Right ventricle myocardium superior (tissue), 1 donor: ENCODE data around the gene DNAH14. TPM values are rescaled to one million over a fixed set of nuclear protein-coding genes. Genes with fewer than 3 reads are reported as not detected.

Experiments used
- ATAC-seq: fragments of 200-7000 bp; cut with Tn5 transposase; one replicate; pipeline ENCODE4 v1.9.1; 2020; ENCODE audit warnings: mild to moderate bottlenecking; ENCODE audit not compliant: poor library complexity
- DNase-seq: peaks from one replicate; pipeline ENCODE4 v3.0.0-alpha.2; 2020
- intact Hi-C: fragments of 100-400 bp; cut with DNase I; formaldehyde crosslinking; loops from one replicate; pipeline ENCODE4 v1.11.2; 2022
- total RNA-seq: library from RNA; stranded (reverse); fragmentation: NEBNext Ultra II Directional; extraction: Animal tissue kit (Norgen Biotek cat#: 25700); gene quantifications from one replicate; pipeline ENCODE4 v1.2.1, GENCODE V29; 2021
- donor health status: DM: no; HTN: yes; CAD: no; lungs with severe emphysema.

The DNAH14 gene
- total RNA-seq, 1 donor from 2014 or later: 5.6 TPM

DNA sequence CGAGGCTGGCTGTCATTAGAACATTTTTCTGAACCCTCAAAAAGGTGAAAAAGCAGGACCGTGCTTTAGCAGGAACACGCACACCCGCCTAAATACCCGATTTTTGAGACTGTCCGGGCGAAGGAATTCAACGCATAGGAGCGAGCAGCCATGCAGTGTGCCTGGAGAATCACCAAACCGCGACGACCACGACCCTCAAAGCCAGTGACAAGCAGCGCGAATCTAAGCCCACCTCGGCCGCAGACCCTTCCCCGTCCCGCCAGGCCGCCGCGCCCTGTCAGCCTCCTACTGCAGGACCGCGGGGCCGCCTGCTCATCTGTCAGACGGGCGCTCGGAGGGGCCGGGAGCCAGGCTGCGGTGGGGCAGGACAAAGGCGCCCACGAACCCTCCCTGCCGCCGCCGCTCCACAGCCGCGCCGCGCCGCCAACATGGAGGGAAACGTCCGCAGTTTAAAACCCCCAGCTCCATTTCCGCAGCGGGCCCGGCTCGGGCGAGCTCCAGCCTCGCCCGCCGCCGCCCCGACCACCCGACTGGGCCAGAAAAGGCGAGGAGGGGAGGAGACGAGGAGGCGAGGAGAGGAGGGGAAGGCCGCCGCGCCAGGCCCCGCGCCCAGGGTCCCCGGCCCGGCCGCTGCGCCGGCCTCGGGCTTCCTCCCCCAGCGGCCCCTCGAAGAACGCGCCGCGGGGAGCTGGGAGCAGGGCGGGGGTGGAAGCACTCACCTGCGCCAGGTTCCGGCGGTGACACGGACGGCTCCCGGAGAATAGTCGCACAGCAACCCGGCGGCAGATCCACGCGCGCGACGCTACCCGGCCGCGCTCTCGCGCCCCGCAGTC lies 498.0 kb downstream of the DNAH14 start, which contains the start of gene LBR:
TSS of gene LBR (minus strand) at position 804 of the 833 bp plus-strand sequence. CDS start 3,963 bp downstream, outside the sequence.
- intact Hi-C loops: no loop called here
- DNase-seq: peak; percentile 70
- ATAC-seq: peak; percentile 42

DNA sequence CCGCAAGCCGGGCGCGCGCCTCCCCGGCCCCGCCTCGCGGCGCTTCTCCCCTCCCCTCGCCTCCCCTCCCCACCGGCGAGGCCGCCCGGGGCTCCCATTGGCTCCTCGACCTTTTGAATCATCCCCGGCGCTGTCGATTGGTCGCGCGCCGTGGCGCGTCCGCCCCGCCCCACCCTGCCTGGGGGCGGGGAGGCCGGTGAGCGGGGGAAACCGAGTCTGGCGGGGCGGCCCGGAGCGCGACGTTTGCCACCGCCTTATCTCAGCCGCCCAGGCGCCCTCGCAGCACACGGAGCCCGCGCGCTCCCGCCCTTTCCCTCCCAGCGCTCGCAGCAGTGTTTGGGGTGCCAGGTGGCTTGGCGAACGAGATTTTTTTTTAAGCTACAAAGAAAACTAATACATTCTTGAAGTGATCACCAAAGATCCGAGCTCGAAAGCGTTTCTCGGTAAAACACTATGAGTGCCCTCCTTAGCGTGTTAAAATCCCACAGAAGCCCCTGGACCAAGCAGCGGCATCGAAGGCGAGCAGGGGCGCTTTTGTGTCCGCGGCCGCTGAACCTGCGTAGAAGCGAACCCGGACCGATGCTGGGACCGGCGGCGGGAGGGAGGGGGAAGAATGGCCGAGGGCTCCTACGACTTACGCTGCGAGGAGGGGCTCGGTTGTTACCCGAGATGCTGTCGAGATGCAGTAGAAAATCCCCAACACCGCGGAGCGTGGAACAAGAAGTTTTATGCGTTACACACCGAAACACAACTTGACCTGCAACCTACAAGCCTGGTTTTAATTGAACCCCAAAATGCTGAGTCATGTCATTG lies 498.8 kb downstream of the DNAH14 start:
- ATAC-seq (peak; percentile 96), DNase-seq (peak; percentile 94)
- intact Hi-C loops: no loop called here

DNA sequence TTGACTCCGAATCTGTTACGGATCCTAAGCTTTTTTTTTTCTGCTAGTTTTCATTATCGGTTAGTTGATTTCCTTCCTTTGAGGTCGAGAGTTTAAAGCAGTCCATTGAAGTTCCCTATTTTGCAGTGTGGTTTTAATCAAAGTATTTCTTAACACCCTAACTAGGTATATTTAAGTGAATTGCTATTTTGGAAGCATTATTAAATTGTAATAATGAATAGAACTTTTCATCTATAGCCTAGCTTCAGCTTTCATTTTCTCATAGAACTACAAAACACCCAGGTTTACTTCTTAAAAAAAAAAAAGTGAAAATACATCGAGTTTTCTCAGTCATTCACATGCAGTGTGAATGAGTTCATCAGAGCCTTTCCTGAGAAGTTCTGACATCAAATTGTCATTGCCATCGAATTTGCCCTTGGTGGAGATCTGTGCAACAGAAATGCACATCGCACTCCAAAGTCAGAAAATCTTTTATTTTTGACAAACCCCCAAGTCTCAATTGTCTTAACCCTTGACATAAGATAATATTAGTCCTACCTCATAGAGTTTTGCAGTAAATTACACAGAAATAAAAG lies 499.5 kb downstream of the DNAH14 start:
- intact Hi-C loops: no loop called here
- DNase-seq (no peak), ATAC-seq (no peak)

DNA sequence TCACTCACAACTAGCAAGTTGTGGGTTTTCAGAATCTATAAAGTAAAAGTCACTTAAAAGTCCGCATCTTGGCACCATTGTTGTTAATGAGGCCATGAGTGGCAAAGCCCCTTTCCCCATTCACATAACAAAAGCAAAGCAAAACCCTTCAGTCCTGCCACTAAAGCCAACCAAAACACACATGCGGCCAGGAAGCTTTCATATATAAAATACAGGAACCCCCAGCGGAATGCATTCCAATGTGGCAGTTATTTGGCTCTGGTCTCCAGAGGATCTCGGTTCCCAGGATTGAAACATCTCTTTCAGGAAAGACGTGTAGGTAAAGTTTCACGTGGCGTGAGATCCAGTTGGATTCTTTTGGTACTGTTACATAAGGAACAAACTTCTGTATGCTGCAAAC lies 500.8 kb downstream of the DNAH14 start:
- no peak for DNase-seq
- intact Hi-C loops: no loop called here
- no peak for ATAC-seq

DNA sequence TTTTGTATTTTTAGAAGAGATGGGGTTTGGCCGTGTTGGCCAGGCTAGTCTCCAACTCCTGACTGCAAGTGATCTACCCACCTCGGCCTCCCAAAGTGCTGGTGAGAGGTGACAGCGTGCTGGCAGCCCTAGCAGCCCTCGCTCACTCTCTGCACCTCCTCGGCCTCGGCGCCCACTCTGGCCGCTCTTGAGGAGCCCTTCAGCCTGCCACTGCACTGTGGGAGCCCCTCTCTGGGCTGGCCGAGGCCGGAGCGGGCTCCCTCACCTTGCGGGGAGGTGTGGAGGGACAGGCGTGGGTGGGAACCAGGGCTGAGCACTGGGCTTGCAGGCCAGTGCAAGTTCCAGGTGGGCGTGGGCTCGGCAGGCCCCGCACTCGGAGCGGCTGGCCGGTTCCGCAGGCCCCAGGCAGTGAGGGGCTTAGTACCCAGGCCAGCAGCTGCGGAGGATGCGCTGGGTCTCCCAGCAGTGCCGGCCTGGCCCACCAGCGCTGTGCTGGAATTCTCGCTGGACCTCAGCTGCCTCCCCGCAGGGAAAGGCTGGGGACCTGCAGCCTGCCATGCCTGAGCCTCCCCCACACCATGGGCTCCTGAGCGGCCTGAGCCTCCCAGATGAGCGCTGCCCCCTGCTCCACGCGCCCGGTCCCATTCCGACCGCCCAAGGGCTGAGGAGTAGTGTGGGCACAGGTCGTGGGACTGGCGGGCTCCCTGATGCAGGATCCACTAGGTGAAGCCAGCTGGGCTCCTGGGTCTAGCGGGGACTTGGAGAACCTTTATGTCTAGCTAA lies 501.8 kb downstream of the DNAH14 start:
- DNase-seq: no peak
- no peak for ATAC-seq
- intact Hi-C loops: no loop called here

DNA sequence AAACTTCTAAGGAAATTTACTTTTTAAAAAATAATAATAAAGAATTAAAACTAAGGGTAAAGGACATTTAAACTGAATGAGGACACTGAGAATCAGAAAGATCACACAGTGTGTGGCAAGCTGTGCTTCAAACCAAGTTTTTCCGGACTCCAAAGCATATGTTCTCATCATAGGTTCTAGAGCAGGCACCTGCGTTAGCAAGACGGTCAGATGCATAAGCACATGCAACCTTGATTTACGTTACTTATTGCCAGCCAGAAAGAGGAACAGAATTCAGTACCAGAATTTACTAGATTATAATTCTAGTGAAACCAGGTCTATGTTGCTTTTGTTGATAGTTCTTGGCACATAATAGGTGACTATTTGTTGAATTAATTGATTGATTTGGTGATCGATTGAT lies 504.6 kb downstream of the DNAH14 start:
- ATAC-seq (no peak), DNase-seq (no peak)
- intact Hi-C loops: no loop called here

DNA sequence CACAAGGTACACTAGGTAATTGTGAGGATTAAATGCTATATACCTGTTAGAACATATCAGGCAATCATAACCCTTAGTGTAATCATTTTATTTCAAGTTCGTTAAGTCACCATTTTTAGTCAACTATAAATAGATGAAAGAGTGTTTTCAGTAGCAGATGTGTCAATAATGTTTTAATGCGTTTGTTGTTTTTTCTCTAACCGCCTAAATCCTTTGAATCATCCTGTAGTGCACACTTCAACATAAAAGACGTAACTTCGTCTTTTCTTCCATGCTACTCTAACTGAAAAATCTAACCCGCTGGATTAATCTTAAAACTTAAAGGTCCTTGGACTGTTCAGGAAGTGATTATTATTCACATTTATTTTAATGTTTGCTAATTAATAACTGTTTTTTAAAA lies 505.6 kb downstream of the DNAH14 start:
- DNase-seq: no peak
- intact Hi-C loops: no loop called here
- no peak for ATAC-seq

DNA sequence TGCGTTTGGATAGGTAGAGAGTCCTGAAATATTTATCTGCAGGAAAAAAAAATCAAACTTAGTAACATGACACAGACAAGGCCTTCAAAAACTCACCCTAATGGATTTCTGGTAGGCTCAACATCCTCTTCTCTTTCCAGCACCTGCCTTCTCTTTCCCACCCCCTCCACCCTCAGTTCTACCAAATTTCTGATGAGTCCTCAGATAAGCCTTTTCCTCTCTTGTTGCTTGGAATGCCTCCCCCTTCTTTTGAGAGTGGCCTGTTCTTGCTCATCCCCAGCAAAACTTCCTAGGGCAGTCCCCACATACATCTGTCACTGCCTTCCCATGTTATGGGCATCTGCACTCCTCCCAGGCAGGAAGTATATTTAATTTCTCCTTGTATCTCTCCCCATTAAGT lies 506.0 kb downstream of the DNAH14 start:
- intact Hi-C loops: no loop called here
- DNase-seq: no peak
- no peak for ATAC-seq

DNA sequence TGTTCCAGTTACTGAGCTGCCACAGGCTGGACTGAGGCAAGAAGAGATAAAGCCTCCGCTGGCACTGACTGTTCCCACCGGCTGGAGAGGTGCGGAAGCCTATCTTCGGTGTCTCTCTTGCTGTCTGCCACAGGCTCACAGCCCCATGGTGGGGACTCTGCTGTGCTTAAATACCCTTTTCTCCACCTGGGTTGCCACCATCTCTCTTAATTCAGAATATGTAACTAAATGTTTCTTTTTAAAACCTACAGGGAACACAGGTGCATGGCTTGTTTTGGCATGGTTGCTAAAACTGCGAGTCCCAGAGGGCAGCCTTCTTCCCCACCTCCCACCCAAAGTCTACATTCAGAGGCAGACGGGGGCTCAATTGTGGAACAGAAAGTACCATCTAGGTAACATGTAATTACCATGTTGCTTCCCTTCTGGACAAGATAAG lies 506.5 kb downstream of the DNAH14 start:
- ATAC-seq (peak; percentile 80), DNase-seq (no peak)
- intact Hi-C loops: no loop called here

DNA sequence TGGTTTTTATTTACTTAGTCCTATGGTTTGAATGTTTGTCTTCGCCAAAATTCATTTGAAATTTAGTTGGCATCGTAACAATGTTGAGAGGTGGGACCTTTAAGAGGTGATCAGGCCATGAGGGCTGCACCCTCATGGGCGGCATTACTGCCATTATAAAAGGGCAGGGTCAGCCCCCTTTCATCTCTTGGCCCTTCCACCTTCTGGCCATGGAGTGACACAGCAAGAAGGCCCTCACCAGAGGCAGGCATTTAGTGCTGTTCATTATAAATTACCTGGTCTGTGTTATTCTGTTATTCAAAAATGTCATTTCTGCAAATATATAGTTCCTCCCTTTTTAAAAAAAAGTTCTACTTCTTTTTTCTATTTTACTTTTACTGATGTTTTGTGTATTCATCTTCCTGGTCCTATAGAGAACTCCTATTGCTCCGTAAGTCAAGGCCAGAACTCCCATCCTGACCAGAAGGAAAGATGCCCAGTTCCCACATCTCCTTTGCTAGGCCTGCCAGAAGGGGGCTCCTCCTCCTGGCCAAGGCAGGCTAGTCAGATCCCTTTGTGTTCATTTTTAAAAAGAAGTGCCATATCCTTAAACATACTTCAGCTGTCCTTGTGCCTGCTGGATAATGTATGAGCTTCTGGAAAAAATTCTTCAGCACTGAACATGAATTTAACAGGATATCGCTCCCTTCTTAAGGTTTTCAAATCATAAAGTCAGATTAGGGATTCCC lies 508.4 kb downstream of the DNAH14 start:
- intact Hi-C loops: no loop called here
- ATAC-seq (no peak), DNase-seq (no peak)

DNA sequence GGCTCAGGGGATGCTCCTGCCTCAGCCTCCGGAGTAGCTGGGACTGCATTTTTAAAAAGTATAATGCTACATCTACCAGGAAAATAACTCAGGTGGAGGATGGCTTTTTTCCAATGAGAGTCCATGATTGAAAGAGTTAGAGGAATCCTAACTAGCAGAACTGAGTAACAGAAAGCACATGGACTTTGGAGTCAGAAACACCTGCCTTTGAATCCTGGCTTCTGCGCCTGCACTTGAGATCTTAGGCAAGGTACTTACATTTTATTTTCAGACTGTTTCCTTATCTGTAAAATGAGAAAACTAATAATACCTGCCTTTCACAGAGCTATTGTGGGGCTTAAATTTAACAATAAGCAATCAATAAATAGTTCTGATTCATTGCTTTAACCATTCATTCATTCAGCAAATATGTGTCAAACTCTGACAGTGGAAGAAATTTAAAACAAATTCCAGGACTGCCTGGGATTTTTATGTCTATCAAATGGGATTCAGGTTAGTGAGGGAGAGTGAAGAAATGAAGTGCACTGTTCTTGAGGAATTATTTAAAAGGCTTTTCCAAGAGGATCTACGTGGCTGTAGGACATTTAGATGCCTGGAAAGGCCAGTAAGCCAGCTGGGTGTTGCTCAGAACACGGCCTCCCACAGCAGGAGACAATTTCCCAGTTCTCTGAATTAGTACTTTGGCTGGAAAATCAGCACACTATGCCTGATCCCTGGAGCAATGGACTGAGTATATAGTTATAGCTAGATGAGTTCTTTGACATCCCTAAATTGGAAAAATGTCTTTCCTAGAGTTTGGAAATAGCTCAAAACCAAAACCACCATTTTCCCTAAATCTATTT lies 511.1 kb downstream of the DNAH14 start:
- intact Hi-C loops: no loop called here

DNA sequence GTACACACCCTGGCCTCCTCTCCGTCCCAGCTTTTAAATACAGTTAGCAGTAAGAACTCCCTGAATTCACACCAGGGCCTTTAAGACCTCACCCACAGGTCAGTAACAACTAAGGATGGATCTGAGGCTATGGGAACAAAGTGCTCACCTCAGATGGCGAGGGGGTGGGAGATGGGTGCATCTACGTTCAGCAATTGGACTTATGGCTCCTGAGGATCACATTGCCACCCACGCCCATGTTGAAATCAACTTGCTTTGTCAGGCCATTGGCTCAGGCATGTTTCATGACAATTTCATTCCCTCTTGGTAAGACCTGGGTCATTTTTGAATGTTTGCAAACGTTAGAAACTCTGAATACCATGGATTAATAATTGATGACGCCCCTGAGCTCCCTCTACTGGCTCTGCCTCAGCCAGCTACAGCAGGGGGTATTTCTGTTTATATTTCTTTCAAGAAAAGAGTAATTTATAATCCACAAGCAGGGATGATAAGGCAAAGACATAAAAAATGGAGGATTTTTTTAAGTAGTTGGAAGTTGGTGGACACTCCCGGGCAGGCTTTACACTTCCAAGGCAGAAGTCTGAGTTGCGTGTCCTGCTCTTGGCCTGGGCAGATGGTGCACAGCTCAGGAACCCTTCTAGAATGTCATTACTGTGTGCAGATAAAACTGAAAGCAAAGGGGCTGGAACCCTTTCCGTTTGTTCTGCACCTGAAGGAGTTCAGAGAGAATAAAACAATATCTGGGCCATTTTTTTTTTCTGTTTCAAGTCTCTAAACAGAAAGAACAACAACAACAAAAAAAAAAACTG lies 512.0 kb downstream of the DNAH14 start:
- ATAC-seq: no peak
- DNase-seq: no peak
- intact Hi-C loops: no loop called here

More for the DNA sequence above, 511.1 kb downstream of the DNAH14 start:
- DNase-seq (no peak), ATAC-seq (no peak)

DNA sequence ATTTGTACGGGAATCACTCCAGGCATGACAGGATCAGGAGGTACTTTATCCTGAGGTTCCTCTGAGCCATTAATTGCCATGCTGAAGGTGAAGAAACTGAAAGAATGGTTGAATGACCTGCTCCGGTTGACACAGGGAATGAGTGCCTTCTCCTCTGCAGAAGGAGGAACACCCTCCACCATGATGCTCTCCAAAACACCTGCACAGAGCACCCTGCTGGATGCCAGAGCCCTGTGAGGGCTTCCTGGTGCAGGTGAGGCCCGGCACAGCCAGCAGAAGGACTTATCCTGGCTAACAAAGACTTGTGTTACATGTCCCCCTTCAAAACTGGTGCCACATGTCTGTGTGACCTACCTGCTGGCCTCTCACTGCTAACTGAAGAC lies 512.6 kb downstream of the DNAH14 start:
- intact Hi-C loops: no loop called here
- DNase-seq (no peak), ATAC-seq (no peak)

DNA sequence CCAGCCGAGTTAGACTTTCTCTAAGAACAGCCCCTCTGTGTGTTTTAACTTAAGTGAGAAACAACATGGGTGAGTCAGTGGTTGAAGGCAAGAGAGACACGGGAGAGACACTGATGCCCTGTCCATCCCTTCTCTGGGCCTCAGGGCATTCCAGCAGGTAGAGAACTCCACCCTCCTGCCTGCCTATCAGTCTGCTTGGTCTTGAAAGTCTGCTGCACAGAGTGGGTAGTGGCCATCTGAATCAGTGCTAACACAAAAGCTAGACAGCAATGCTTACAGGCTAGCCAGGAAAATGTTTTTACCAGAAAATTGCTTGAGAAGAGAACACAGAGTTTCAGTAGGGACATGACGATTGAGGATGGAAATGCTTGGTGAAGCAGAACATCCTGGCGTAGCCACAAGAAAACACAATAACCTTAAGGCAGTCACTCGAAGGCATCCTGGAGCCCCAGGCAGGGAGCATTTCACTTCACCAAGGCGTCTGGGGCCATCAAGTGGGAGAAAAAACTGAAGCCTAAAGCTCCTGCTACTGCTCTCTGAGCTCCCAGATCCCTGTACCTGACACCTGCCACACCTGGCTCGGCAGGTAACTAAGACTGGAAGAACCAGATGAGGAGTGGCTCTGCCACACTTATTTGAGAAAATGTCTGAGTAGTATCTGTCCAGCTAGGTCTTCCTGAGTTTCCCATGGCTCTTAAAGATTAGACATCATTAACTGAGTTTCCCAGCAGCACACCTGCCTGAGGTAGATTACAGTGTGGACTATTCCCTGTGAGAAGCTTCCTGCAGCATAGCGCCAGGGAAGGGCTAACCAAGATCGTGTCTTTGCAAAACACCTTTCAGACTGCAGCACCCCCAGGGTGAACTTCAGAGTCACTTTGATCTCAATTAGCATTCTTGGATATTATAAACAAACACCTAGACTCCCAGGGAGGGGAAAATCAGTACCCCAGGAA lies 516.4 kb downstream of the DNAH14 start:
- ATAC-seq (no peak), DNase-seq (no peak)
- intact Hi-C loops: no loop called here

DNA sequence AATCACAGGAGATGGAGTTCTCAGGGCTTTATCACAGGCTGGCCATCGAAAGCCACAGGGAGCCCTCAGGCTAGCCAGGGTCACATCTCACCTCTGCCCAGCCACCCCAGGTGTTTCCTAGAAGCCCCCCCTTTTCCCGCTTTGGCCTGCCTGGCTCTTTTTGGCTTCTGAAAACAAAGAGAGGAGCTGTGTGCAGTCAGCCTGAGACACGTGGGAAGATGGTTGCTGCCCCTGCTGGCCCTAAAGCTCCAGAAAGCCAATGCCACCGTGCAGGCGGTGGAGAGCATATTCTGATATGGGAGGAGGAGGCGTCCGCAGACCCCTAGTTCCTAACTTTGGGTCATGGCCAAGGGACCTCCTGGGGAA lies 517.1 kb downstream of the DNAH14 start:
- ATAC-seq: no peak
- intact Hi-C loops: no loop called here
- DNase-seq: no peak
